Measurements from ENCODE around the gene MCM3.
A peak's percentile ranks its signal among the peaks of the same experiment; 100 is the strongest.

Gene MCM3

DNA sequence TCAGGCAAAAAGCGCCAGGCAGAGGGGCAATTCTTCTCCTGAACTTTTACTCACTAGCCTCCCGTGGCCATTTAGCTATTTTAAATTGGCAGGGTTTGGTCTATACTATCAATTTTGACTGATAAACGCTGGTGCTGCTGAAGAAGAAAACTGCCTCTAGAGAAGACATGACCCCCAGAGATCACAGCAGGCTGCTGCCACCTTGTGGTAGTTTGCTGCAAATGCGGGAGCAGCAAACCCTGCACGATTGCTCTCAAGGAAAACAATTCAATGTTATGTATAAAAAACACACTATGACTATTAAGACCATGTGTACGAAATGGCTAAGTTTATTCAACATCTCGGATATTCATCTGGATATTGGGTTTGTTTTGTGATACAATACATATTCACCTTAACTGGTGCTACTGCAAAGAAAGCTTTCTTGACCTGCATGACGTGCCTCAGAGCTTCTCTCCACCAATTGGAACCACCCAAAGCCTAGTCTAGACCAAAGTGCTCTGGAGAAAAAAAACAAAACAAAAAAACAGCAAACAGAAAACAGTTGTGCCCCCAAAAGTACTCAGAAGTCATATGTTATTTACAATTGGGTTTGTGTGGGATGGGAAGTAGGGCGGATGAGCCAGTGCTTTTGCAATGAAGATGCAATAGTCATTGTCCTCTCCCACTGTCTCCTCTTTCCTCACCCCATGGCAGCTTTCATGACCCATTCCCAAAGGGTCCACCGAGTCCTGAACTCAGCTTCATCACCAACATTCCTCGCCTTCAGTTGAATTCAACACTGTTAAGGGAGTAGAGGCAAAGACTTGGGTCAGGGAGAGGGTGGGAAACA, 20.6 kb downstream of the MCM3 start:
- Histone ChIP-seq H4K20me1 (ENCODE audit: insufficient read depth, low read length) (no peaks in the 10 kb centered on the region), H3K4me1 (ENCODE audit: insufficient read depth, low read length, severe bottlenecking) (no peaks in the 10 kb centered on the region), H3K4me2 (ENCODE audit: low read length) (no peak overlapping the region), H3K9me3 (ENCODE audit: low read length) (no peaks in the 10 kb centered on the region), H3K27ac (ENCODE audit: low read depth, low read length, poor library complexity, severe bottlenecking) (no peak overlapping the region), H3F3A (ENCODE audit: insufficient read depth, low read length) (no peaks in the 10 kb centered on the region), H3K9ac (ENCODE audit: low read length) (no peak overlapping the region), H3K4me3 (ENCODE audit: low read depth, low read length, poor library complexity, severe bottlenecking) (no peak overlapping the region), H3K9me2 (ENCODE audit: low read depth, low read length) (no peaks in the 10 kb centered on the region), H3K27me3 (ENCODE audit: insufficient read depth, low read length) (no peaks in the 10 kb centered on the region), H2AFZ (ENCODE audit: low read length) (no peak overlapping the region), H3K36me3 (ENCODE audit: insufficient read depth, low read length) (peaks cover 87% of the 10 kb centered on the region), H3K79me2 (ENCODE audit: insufficient read depth, low read length) (no peaks in the 10 kb centered on the region)
- TF ChIP-seq EZH2 (IDR thresholded peaks at IDR 0.05; ENCODE audit: borderline replicate concordance, low read length) = no peak
- TF ChIP-seq, protein P1, sequence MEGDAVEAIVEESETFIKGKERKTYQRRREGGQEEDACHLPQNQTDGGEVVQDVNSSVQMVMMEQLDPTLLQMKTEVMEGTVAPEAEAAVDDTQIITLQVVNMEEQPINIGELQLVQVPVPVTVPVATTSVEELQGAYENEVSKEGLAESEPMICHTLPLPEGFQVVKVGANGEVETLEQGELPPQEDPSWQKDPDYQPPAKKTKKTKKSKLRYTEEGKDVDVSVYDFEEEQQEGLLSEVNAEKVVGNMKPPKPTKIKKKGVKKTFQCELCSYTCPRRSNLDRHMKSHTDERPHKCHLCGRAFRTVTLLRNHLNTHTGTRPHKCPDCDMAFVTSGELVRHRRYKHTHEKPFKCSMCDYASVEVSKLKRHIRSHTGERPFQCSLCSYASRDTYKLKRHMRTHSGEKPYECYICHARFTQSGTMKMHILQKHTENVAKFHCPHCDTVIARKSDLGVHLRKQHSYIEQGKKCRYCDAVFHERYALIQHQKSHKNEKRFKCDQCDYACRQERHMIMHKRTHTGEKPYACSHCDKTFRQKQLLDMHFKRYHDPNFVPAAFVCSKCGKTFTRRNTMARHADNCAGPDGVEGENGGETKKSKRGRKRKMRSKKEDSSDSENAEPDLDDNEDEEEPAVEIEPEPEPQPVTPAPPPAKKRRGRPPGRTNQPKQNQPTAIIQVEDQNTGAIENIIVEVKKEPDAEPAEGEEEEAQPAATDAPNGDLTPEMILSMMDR (IDR thresholded peaks at IDR 0.05; ENCODE audit: low read length) = peak; percentile 95

DNA sequence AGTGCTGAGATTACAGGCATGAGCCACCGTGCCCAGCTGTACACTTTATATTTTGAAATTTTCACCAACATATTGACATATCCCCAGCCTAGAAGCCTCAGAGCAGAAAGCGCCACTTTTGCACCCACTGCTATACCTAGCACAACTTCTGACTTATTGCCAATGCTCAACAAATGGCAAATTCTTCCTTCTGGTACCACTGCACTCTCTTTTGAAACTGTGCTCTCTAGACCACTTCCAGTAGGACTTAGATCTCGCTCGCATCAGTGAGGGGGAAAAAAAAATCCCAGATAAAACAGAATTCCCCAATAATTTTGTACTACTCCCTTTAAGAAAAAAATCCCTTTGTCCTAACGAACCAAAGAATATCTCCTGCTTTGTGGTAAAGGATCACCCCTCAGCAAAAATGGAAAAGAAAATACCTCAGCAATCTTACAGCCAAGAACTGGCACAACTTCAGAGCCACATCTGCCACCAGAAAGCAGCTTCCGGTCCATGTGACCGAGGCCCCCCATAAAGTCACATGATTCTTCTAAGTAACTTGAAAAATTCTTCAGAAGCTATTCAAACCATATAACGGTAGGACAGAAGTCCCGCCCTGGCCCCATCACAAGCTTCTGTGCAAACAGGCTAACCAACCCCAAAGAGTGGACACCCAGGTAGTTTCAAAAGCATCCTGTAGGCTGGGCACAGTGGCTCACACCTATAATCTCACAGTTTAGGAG, 21.8 kb downstream of the MCM3 start:
- H4K20me1 ChIP-seq (ENCODE audit: insufficient read depth, low read length) = no peaks in the 10 kb centered on the region
- no peaks in the 10 kb centered on the region for H3K9me3 ChIP-seq (ENCODE audit: low read length)
- H3K4me1 ChIP-seq (ENCODE audit: insufficient read depth, low read length, severe bottlenecking) = no peaks in the 10 kb centered on the region
- no peak overlapping the region for H3K4me2 ChIP-seq (ENCODE audit: low read length)
- H3K9ac ChIP-seq (ENCODE audit: low read length) = no peak overlapping the region
- H3K9me2 ChIP-seq (ENCODE audit: low read depth, low read length) = no peaks in the 10 kb centered on the region
- H3K79me2 ChIP-seq (ENCODE audit: insufficient read depth, low read length) = no peaks in the 10 kb centered on the region
- no peak overlapping the region for H3K4me3 ChIP-seq (ENCODE audit: low read depth, low read length, poor library complexity, severe bottlenecking)
- H3K27me3 ChIP-seq (ENCODE audit: insufficient read depth, low read length) = no peaks in the 10 kb centered on the region
- TF ChIP-seq EZH2 (IDR thresholded peaks at IDR 0.05; ENCODE audit: borderline replicate concordance, low read length) = no peak
- TF ChIP-seq, protein P1 (IDR thresholded peaks at IDR 0.05; ENCODE audit: low read length) = no peak
- H3K27ac ChIP-seq (ENCODE audit: low read depth, low read length, poor library complexity, severe bottlenecking) = no peak overlapping the region
- peaks cover 75% of the 10 kb centered on the region for H3K36me3 ChIP-seq (ENCODE audit: insufficient read depth, low read length)
- H2AFZ ChIP-seq (ENCODE audit: low read length) = no peak overlapping the region
- H3F3A ChIP-seq (ENCODE audit: insufficient read depth, low read length) = no peaks in the 10 kb centered on the region

DNA sequence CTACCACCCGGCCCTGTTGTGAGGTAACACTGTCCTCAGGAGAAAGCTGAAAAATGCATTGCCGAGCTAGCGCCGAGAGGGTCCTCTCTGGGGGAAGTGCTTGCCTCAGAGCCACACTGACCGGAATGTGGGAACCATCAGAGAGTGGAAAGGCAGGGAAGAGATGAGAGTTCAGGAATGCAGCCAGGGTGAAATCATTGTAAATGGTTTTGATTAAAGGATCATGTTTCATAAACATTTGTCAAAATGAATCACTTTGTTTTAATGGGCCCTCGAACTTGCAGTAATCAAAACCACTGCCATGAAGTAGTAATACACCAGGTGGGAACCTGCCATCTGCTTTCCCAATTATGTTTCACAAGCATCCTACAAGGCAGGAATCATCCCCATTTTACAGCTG, 23.3 kb downstream of the MCM3 start:
- Histone ChIP-seq H3K27me3 (ENCODE audit: insufficient read depth, low read length) (no peaks in the 10 kb centered on the region), H3K9me3 (ENCODE audit: low read length) (no peaks in the 10 kb centered on the region), H3F3A (ENCODE audit: insufficient read depth, low read length) (no peaks in the 10 kb centered on the region), H3K36me3 (ENCODE audit: insufficient read depth, low read length) (peaks cover 62% of the 10 kb centered on the region), H3K9ac (ENCODE audit: low read length) (no peak overlapping the region), H4K20me1 (ENCODE audit: insufficient read depth, low read length) (no peaks in the 10 kb centered on the region), H3K4me2 (ENCODE audit: low read length) (no peak overlapping the region), H3K4me3 (ENCODE audit: low read depth, low read length, poor library complexity, severe bottlenecking) (no peak overlapping the region), H3K27ac (ENCODE audit: low read depth, low read length, poor library complexity, severe bottlenecking) (no peak overlapping the region), H3K4me1 (ENCODE audit: insufficient read depth, low read length, severe bottlenecking) (no peaks in the 10 kb centered on the region), H3K9me2 (ENCODE audit: low read depth, low read length) (no peaks in the 10 kb centered on the region), H3K79me2 (ENCODE audit: insufficient read depth, low read length) (no peaks in the 10 kb centered on the region), H2AFZ (ENCODE audit: low read length) (no peak overlapping the region)
- TF ChIP-seq EZH2 (IDR thresholded peaks at IDR 0.05; ENCODE audit: borderline replicate concordance, low read length) = no peak
- TF ChIP-seq, protein P1 (IDR thresholded peaks at IDR 0.05; ENCODE audit: low read length) = no peak

Measured in OCI-LY1 (cell line).